Endothelial cell of umbilical vein (primary cell): ENCODE data around the gene TSPAN15. TPM values are rescaled to one million over a fixed set of nuclear protein-coding genes. Genes with fewer than 3 reads are reported as not detected.

ENCODE experiments used
- BruUV-seq: library from RNA; stranded (reverse); fragments of 400-500 nt; replicated peaks from 2 replicates; lab custom pipeline; 2021; lab: Mats Ljungman, UMichigan
- CTCF ChIA-PET: fragments of 300-600, 350-600 bp; sonication (Branson Sonifier 250); formaldehyde crosslinking; loops from one replicate; lab custom pipeline; 2021; ENCODE audit warnings: antibody characterized with exemption, inconsistent platforms; lab: Charles Lee
- POLR2A ChIA-PET: fragments of 300-600, 350-600 bp; sonication (Branson Sonifier 250); formaldehyde crosslinking; loops from one replicate; lab custom pipeline; 2021; ENCODE audit warnings: antibody characterized with exemption, inconsistent platforms; lab: Charles Lee
- DNase-seq: peaks from one replicate; pipeline ENCODE4 v3.0.0-alpha.2; 2011; ENCODE audit warnings: low read depth, low spot score
- FAIRE-seq: peaks from 2 replicates; lab custom pipeline; 2011; peaks lifted over from hg19 to GRCh38; lab: Jason Lieb, UNC
- H2AFZ ChIP-seq: 2 replicates; pipeline ENCODE4 v1.6.0; 2012; ENCODE audit warnings: low read depth, low read length, control low read depth, inconsistent platforms
- H3K27ac ChIP-seq: 2 replicates; pipeline ENCODE4 v1.5.1; 2011; ENCODE audit warnings: low read depth, mild to moderate bottlenecking, control low read depth, low read length, moderate library complexity; ENCODE audit not compliant: insufficient read depth
- H3K27me3 ChIP-seq, 2 experiments: 2 replicates each; pipeline versions ENCODE4 v1.6.0 to v1.6.1; 2011; ENCODE audit warnings: low read length in 2 of 2, mixed read lengths in 1 of 2; ENCODE audit not compliant: control insufficient read depth in 2 of 2, insufficient read depth in 2 of 2
- H3K36me3 ChIP-seq, 2 experiments: 2 replicates in 1 of 2; 3 replicates in 1 of 2; pipeline ENCODE4 v1.5.1; 2011; ENCODE audit warnings: low read length in 2 of 2, mild to moderate bottlenecking in 1 of 2, moderate library complexity in 1 of 2; ENCODE audit not compliant: control insufficient read depth in 2 of 2, insufficient read depth in 2 of 2; ENCODE audit errors: extremely low read depth in 1 of 2
- H3K4me1 ChIP-seq: 3 replicates; pipeline ENCODE4 v1.5.1; 2011; ENCODE audit warnings: mild to moderate bottlenecking, low read length; ENCODE audit not compliant: control insufficient read depth, insufficient read depth; ENCODE audit errors: extremely low read depth
- H3K4me2 ChIP-seq: 2 replicates; pipeline ENCODE4 v1.6.1; 2011; ENCODE audit warnings: low read length, control low read depth, mixed read lengths; ENCODE audit not compliant: insufficient read depth
- H3K4me3 ChIP-seq, 3 experiments: fragments of 200-600 bp in 1 of 3; sonication (generic), shearing (Covaris generic) in 1 of 3; replicated peaks in 1 of 3; 2 replicates each; pipeline ENCODE4 v1.5.1; 2011 to 2016; ENCODE audit warnings: control low read depth in 3 of 3, low read length in 3 of 3, mild to moderate bottlenecking in 2 of 3, inconsistent platforms in 1 of 3, low read depth in 1 of 3, moderate library complexity in 1 of 3; ENCODE audit not compliant: insufficient read depth in 1 of 3
- H3K79me2 ChIP-seq: 2 replicates; pipeline ENCODE4 v1.6.0; 2012; ENCODE audit warnings: low read length, inconsistent platforms; ENCODE audit not compliant: control insufficient read depth, insufficient read depth
- H3K9ac ChIP-seq: replicated peaks from 2 replicates; pipeline ENCODE3; 2011; ENCODE audit warnings: low read length, control low read depth; ENCODE audit not compliant: insufficient read depth; ENCODE audit errors: extremely low read depth
- H3K9me1 ChIP-seq: replicated peaks from 3 replicates; pipeline ENCODE4 v1.6.0; 2011; ENCODE audit warnings: mild to moderate bottlenecking, low read length; ENCODE audit not compliant: control insufficient read depth, insufficient read depth; ENCODE audit errors: extremely low read depth
- H3K9me3 ChIP-seq: replicated peaks from 2 replicates; pipeline ENCODE4 v1.5.1; 2012; ENCODE audit warnings: low read length, inconsistent platforms; ENCODE audit not compliant: control insufficient read depth, insufficient read depth
- H4K20me1 ChIP-seq: replicated peaks from 2 replicates; pipeline ENCODE3; 2011; ENCODE audit warnings: mild to moderate bottlenecking, low read length; ENCODE audit not compliant: control insufficient read depth, insufficient read depth; ENCODE audit errors: extremely low read depth
- JUN ChIP-seq: IDR thresholded peaks from 2 replicates; pipeline ENCODE4 v1.6.1; 2011; ENCODE audit warnings: borderline replicate concordance, low read depth; ENCODE audit not compliant: insufficient read length, insufficient read depth
- MYC ChIP-seq: IDR thresholded peaks from one replicate; pipeline ENCODE4 v1.6.1; 2011; ENCODE audit warnings: mild to moderate bottlenecking, low read depth, low read length
- dilution Hi-C: fragments of 300-500 bp; cut with MboI; formaldehyde crosslinking; loops from one replicate; pipeline ENCODE4 v1.15.0; 2019; ENCODE audit warnings: low sequenced_read_pairs; ENCODE audit not compliant: extremely low pct_ligation_motif_present
- intact Hi-C: fragments of 100-400 bp; cut with micrococcal nuclease; formaldehyde crosslinking; loops from one replicate; pipeline ENCODE4 v1.10.0; 2022
- polyA plus RNA-seq, 4 experiments: library from polyadenylated mRNA; depleted of rRNA in 3 of 4; stranded (reverse) in 3 of 4; unstranded in 1 of 4; fragments of >200 nt; gene quantifications; 2 replicates each; pipeline versions ENCODE4 v1.2.1 to v1.2.3, GENCODE V29; 2011 to 2012; ENCODE audit warnings: missing spikeins in 1 of 4
- total RNA-seq: library from RNA; stranded (reverse); gene quantifications from 2 replicates; pipeline ENCODE4 v1.2.3, GENCODE V29; 2021
- TF ChIP-seq, protein P1 (sequence below), 2 donors: IDR thresholded peaks; 1 replicate in 1 of 2; 2 replicates in 1 of 2; pipeline ENCODE4 v1.5.1; 2011; ENCODE audit warnings: low read length in 2 of 2, mild to moderate bottlenecking in 2 of 2, moderate library complexity in 2 of 2, control low read depth in 1 of 2, inconsistent platforms in 1 of 2, low read depth in 1 of 2; ENCODE audit not compliant: insufficient read depth in 1 of 2; ENCODE audit errors: extremely low read depth in 1 of 2

The TSPAN15 gene
- total and polyA plus RNA-seq, 2 donors (not counting 3 experiments of a cell fraction or from before 2014, with no cell fraction given), result 78.4 to 189 TPM

DNA sequence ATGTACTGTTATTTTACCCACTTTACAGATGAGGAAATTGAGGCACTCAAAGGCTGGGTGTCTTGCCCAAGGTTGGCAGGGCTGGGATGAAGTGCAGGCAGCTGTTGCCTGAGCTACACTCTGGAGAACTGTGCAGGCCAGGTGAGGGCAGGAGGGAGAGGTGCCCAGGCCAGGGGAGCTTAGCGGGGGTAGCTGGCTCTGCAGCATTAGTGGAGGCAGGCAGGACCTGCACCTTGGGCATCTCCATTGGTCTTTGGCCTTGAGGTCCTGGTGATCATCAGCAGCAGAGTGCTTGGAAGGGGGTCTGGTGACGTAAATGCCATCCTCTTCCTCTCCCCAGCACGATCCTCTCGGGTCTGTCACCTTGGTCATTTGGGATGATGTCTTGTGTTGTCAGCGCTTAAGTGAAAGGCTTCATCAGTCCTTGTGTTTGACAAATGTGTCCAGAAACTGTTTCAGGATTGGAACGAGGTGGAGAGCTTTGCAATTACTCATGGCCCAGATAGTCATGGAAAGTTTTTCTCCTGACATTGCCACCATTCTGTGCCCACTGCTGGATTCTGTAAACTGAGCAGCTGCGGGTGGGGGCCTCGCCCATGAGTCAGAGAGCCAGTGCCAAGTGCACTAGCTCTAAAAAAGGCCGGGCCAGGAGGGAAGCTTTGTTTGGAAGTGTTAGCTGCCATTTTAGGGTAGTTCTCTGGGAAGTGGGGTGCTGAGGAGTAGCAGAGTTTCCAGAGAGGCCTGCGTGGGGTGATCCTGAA is 47.6 kb downstream of the TSPAN15 start:
- no peak overlapping the region for H3K4me2 ChIP-seq
- no peak overlapping the region for H2AFZ ChIP-seq
- no peaks in the 10 kb centered on the region for H4K20me1 ChIP-seq
- TF ChIP-seq JUN (no peak), MYC (no peak)
- TF ChIP-seq, protein P1, sequence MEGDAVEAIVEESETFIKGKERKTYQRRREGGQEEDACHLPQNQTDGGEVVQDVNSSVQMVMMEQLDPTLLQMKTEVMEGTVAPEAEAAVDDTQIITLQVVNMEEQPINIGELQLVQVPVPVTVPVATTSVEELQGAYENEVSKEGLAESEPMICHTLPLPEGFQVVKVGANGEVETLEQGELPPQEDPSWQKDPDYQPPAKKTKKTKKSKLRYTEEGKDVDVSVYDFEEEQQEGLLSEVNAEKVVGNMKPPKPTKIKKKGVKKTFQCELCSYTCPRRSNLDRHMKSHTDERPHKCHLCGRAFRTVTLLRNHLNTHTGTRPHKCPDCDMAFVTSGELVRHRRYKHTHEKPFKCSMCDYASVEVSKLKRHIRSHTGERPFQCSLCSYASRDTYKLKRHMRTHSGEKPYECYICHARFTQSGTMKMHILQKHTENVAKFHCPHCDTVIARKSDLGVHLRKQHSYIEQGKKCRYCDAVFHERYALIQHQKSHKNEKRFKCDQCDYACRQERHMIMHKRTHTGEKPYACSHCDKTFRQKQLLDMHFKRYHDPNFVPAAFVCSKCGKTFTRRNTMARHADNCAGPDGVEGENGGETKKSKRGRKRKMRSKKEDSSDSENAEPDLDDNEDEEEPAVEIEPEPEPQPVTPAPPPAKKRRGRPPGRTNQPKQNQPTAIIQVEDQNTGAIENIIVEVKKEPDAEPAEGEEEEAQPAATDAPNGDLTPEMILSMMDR (IDR thresholded peaks at IDR 0.05; ENCODE audit: extremely low read depth in 1 of 2, insufficient read depth in 1 of 2, low read depth in 1 of 2, low read length in 2 of 2), result no peak
- no peak overlapping the region for H3K4me3 ChIP-seq
- peaks cover 12% of the 10 kb centered on the region for H3K4me1 ChIP-seq
- H3K9me3 ChIP-seq, result no peaks in the 10 kb centered on the region
- intact Hi-C loops (loop anchor here (2.0 kb wide), 2 partner anchors 18 to 48 kb away; partner anchors contain the start of gene TSPAN15), dilution Hi-C loops (loop anchor here (5.0 kb wide), 1 partner anchor 47 kb away; the partner anchor contains the start of gene TSPAN15)
- H3K9ac ChIP-seq, result no peak overlapping the region
- ChIA-PET POLR2A (interaction anchor here (0.5 kb wide), 1 partner anchor 56 kb away, joined by 3 read pairs; no protein-coding TSS in a partner anchor), CTCF (interaction anchor here (0.7 to 3.6 kb wide), 7 partner anchors 14 to 91 kb away, joined by 3 to 14 read pairs (median 6); no protein-coding TSS in a partner anchor)
- H3K9me1 ChIP-seq, result no peaks in the 10 kb centered on the region
- BruUV-seq, result no TSS peak
- no peaks in the 10 kb centered on the region for H3K27me3 ChIP-seq
- no peak for FAIRE-seq
- H3K36me3 ChIP-seq, result peaks cover 0 to 13% of the 10 kb centered on the region in 2 experiments
- no peak for DNase-seq
- no peak overlapping the region for H3K27ac ChIP-seq
- H3K79me2 ChIP-seq, result no peaks in the 10 kb centered on the region
